GM12878 (cell line): ENCODE results near the gene DKC1. TPM values are rescaled to one million over a fixed set of nuclear protein-coding genes. Genes with fewer than 3 reads are reported as not detected.
A peak's percentile ranks its signal among the peaks of the same experiment; 100 is the strongest.

Experiments used
- ATAC-seq: fragments of 200-7000 bp; cut with Tn5 transposase; 3 replicates; pipeline ENCODE4 v1.9.1; 2020; ENCODE audit warnings: mild to moderate bottlenecking, moderate library complexity
- BruUV-seq: library from RNA; stranded (reverse); fragments of 400-500 nt; replicated peaks from 2 replicates; lab custom pipeline; 2021; lab: Mats Ljungman, UMichigan
- CTCF ChIA-PET: fragments of 300-600 bp; sonication (Branson Sonifier 250); formaldehyde crosslinking; extraction: SDS; loops from one replicate; lab custom pipeline; 2021; ENCODE audit warnings: inconsistent platforms; lab: Yijun Ruan, JAX
- POLR2A ChIA-PET: fragments of 350-600 bp; formaldehyde crosslinking; extraction: SDS; loops from one replicate; lab custom pipeline; 2021; ENCODE audit warnings: inconsistent platforms; lab: Charles Lee
- RAD21 ChIA-PET: fragments of 300-600 bp; sonication (Branson Sonifier 250); formaldehyde crosslinking; loops from one replicate; lab custom pipeline; 2023; ENCODE audit warnings: antibody characterized with exemption; ENCODE audit not compliant: unreplicated experiment; lab: Charles Lee
- SMC1A ChIA-PET: fragments of 300-600 bp; sonication (Branson Sonifier 250); formaldehyde crosslinking; loops from one replicate; lab custom pipeline; 2023; ENCODE audit not compliant: unreplicated experiment, uncharacterized antibody; lab: Charles Lee
- DNase-seq: peaks from one replicate; pipeline ENCODE4 v3.0.0-alpha.2; 2011; ENCODE audit warnings: low read depth, low spot score
- FAIRE-seq: peaks from 3 replicates; lab custom pipeline; 2011; peaks lifted over from hg19 to GRCh38; lab: Jason Lieb, UNC
- H2AFZ ChIP-seq: 2 replicates; pipeline ENCODE4 v1.6.0; 2011; ENCODE audit warnings: low read depth, low read length, control low read depth; ENCODE audit not compliant: control insufficient read depth
- H3K27ac ChIP-seq: 2 replicates; pipeline ENCODE4 v1.5.1; 2011; ENCODE audit warnings: control low read depth; ENCODE audit not compliant: control insufficient read depth, insufficient read depth
- H3K27me3 ChIP-seq, 2 experiments: replicated peaks in 1 of 2; 2 replicates each; pipeline versions ENCODE4 v1.6.0 to v1.6.1; 2011; ENCODE audit warnings: low read length in 1 of 2; ENCODE audit not compliant: control insufficient read depth in 2 of 2, insufficient read depth in 2 of 2
- H3K36me3 ChIP-seq, 2 experiments: 2 replicates each; pipeline ENCODE4 v1.5.1; 2011; ENCODE audit warnings: low read length in 1 of 2; ENCODE audit not compliant: control insufficient read depth in 2 of 2, insufficient read depth in 2 of 2
- H3K4me1 ChIP-seq: 2 replicates; pipeline ENCODE4 v1.6.1; 2011; ENCODE audit warnings: mild to moderate bottlenecking, low read length, moderate library complexity, mixed read lengths; ENCODE audit not compliant: control insufficient read depth, insufficient read depth
- H3K4me2 ChIP-seq: 2 replicates; pipeline ENCODE4 v1.6.0; 2011; ENCODE audit warnings: control low read depth; ENCODE audit not compliant: control insufficient read depth, insufficient read depth
- H3K4me3 ChIP-seq: fragments of 200-600 bp; sonication (generic); 2 replicates; pipeline ENCODE4 v1.5.1; 2016
- H3K79me2 ChIP-seq: 2 replicates; pipeline ENCODE4 v1.6.0; 2011; ENCODE audit warnings: low read length; ENCODE audit not compliant: control insufficient read depth, insufficient read depth
- H3K9ac ChIP-seq: 2 replicates; pipeline ENCODE4 v1.8.0; 2011; ENCODE audit warnings: low read length, control low read depth, mixed read lengths; ENCODE audit not compliant: control insufficient read depth, insufficient read depth
- H3K9me3 ChIP-seq: replicated peaks from 3 replicates; pipeline ENCODE4 v1.5.1; 2011; ENCODE audit warnings: mild to moderate bottlenecking, low read length; ENCODE audit not compliant: control insufficient read depth, insufficient read depth
- H4K20me1 ChIP-seq: 2 replicates; pipeline ENCODE4 v1.6.0; 2011; ENCODE audit not compliant: control insufficient read depth, insufficient read depth
- EGR1 ChIP-seq, 2 experiments: IDR thresholded peaks; 1 replicate in 1 of 2; 2 replicates in 1 of 2; pipeline ENCODE4 v1.6.1; 2011 to 2012; ENCODE audit warnings: low read depth in 2 of 2, low read length in 2 of 2, borderline replicate concordance in 1 of 2, mild to moderate bottlenecking in 1 of 2, moderate library complexity in 1 of 2
- IRF4 ChIP-seq: IDR thresholded peaks from 2 replicates; pipeline ENCODE4 v1.6.1; 2011; ENCODE audit warnings: low read depth, low read length
- YY1 ChIP-seq: IDR thresholded peaks from 2 replicates; pipeline ENCODE4 v1.6.1; 2011; ENCODE audit warnings: low read depth, mild to moderate bottlenecking, low read length
- WGBS: methylation state at CpG from one replicate; pipeline ENCODE4 v1.1.6; 2016; ENCODE audit warnings: low lambda C conversion rate; ENCODE audit not compliant: insufficient replicate concordance, insufficient coverage; ENCODE audit errors: missing lambda C conversion rate; 5-methylcytosine and 5-hydroxymethylcytosine counted together
- in situ Hi-C: fragments of 300-500 bp; cut with MboI; formaldehyde crosslinking; loops from 9 replicates; pipeline ENCODE4 v1.14.3; 2018; ENCODE audit warnings: mixed read lengths
- intact Hi-C: fragments of 100-400 bp; cut with micrococcal nuclease; formaldehyde crosslinking; loops from one replicate; pipeline ENCODE4 v1.14.2; 2022; ENCODE audit not compliant: unreplicated experiment
- polyA plus RNA-seq, 11 experiments: library from polyadenylated mRNA; depleted of rRNA in 4 of 11; unstranded in 6 of 11; stranded (reverse) in 5 of 11; fragments of >200 nt; fragmentation: Nextera tagmentation in 4 of 11; fragmentation: Illumina TruSeq in 1 of 11; extraction: Ambion mirVana in 4 of 11; extraction: Trizol in 1 of 11; gene quantifications; 1 replicate in 1 of 11; 2 replicates in 10 of 11; pipeline versions ENCODE4 v1.2.1 to v1.2.3, GENCODE V29; 2011 to 2016; ENCODE audit warnings: inconsistent platforms in 2 of 11, missing spikeins in 2 of 11, low read depth in 1 of 11
- total RNA-seq, 4 experiments: library from RNA; depleted of rRNA in 3 of 4; stranded (reverse); fragments of >200 nt in 3 of 4; fragmentation: Illumina TruSeq in 1 of 4; extraction: Trizol in 1 of 4; gene quantifications; 2 replicates each; pipeline versions ENCODE4 v1.2.1 to v1.2.3, GENCODE V29; 2013 to 2021
- TF ChIP-seq, protein P1 (sequence below): fragments of 450-650 bp; IDR thresholded peaks from 2 replicates; pipeline ENCODE4 v1.6.1; 2017; ENCODE audit warnings: mild to moderate bottlenecking

The DKC1 gene
- total and polyA plus RNA-seq, 10 of the 15 experiments (the other 5 are each of a cell fraction or from before 2014, with no cell fraction given) = 70.1 to 159 (median 116) TPM

DNA sequence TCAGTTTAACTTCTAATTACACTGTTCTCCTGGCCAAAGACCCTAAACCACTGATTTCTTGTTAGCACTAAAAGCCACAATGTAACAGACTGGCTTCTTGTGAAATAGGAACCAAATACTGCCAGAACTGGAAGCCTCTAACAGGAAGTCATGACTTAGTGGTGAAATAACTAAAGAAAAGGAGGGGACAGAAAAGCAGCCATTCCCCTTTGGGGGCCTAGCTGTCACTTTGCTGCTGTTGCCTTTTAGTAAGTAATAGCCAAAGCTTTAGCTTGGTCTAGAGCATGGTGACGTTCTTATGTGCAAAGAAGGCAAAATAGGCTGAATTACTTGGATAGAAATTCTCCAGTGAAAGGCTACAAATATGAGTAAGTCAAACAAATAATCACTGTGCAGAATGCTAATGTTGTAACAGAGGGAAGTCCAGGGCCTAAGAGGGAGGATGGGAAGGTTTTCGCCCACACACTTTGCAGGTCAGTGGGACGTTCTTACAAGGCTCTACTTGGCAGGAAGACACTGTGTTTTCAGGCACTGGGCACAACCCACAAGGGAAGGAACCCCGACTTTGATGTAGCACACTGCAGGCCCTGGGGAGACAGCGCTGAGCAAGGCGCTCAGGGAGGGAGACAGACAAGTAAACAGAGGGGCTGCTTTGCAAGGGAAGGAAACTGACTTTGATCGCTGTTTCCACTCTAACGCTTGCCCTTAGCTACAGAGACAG, 28.4 kb upstream of the DKC1 start:
- Histone ChIP-seq H3K4me1 (peaks cover 8% of the 10 kb centered on the region), H3K36me3 (no peaks in the 10 kb centered on the region), H3K4me2 (peak overlapping the region; percentile 11), H3K79me2 (no peaks in the 10 kb centered on the region), H3K4me3 (peak overlapping the region; percentile 29; the same call in 1 of the 2 replicates), H2AFZ (peak overlapping the region; percentile 29), H3K27ac (peak overlapping the region; percentile 45), H3K9ac (no peak overlapping the region; the same call in 1 of the 2 replicates), H3K9me3 (no peaks in the 10 kb centered on the region), H3K27me3 (no peaks in the 10 kb centered on the region), H4K20me1 (no peaks in the 10 kb centered on the region)
- POLR2A ChIA-PET = no interaction called here
- ATAC-seq = peak; percentile 31; the same call in 2 of the 3 replicates
- WGBS = 41% methylated on average over 8 of the region's 8 CpGs
- in situ Hi-C loops = loop anchor here (25.0 kb wide), 1 partner anchor 147 kb away; the partner anchor contains the start of gene CTAG1A
- SMC1A ChIA-PET = interaction anchor here (1.3 kb wide), 1 partner anchor 16 kb away, joined by 3 read pairs; no protein-coding TSS in a partner anchor
- BruUV-seq = no TSS peak
- no peak for DNase-seq
- intact Hi-C loops = no loop called here
- TF ChIP-seq EGR1 (IDR thresholded peaks at IDR 0.05; ENCODE audit: borderline replicate concordance in 1 of 2, low read depth in 2 of 2, low read length in 2 of 2) (0 out of 3 replicates have a peak, but pooled peaks of 1 of the 2 experiments have one; percentile 27), IRF4 (0 out of 2 replicates have a peak, but pooled peaks have one; percentile 28), YY1 (0 out of 2 replicates have a peak, but pooled peaks have one; percentile 10)
- TF ChIP-seq, protein P1, sequence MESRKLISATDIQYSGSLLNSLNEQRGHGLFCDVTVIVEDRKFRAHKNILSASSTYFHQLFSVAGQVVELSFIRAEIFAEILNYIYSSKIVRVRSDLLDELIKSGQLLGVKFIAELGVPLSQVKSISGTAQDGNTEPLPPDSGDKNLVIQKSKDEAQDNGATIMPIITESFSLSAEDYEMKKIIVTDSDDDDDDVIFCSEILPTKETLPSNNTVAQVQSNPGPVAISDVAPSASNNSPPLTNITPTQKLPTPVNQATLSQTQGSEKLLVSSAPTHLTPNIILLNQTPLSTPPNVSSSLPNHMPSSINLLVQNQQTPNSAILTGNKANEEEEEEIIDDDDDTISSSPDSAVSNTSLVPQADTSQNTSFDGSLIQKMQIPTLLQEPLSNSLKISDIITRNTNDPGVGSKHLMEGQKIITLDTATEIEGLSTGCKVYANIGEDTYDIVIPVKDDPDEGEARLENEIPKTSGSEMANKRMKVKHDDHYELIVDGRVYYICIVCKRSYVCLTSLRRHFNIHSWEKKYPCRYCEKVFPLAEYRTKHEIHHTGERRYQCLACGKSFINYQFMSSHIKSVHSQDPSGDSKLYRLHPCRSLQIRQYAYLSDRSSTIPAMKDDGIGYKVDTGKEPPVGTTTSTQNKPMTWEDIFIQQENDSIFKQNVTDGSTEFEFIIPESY = no peak
- FAIRE-seq = no peak
- CTCF ChIA-PET = interaction anchor here (4.8 kb wide), 1 partner anchor 14 kb away, joined by 19 read pairs; no protein-coding TSS in a partner anchor
- RAD21 ChIA-PET = no interaction called here
